Colonic mucosa (tissue), 4 donors: ENCODE data around the gene KCNJ3. TPM values are rescaled to one million over a fixed set of nuclear protein-coding genes. Genes with fewer than 3 reads are reported as not detected.

Source experiments
- DNase-seq: peaks from one replicate; pipeline ENCODE4 v3.0.0-alpha.2; 2020
- H3K27ac ChIP-seq: fragments of 200-600 bp; one replicate; pipeline ENCODE4 v1.8.0; 2021
- H3K27me3 ChIP-seq: fragments of 200-600 bp; one replicate; pipeline ENCODE4 v1.8.0; 2021
- H3K36me3 ChIP-seq: fragments of 200-600 bp; one replicate; pipeline ENCODE4 v1.8.0; 2021
- H3K4me1 ChIP-seq: fragments of 200-600 bp; one replicate; pipeline ENCODE4 v1.8.0; 2021; ENCODE audit warnings: mild to moderate bottlenecking
- H3K4me3 ChIP-seq: fragments of 200-600 bp; one replicate; pipeline ENCODE4 v1.8.0; 2021
- H3K9ac ChIP-seq, 2 donors: one replicate each; pipeline ENCODE4 v1.7.0; 2013; ENCODE audit warnings: control low read depth in 2 of 2, low read depth in 2 of 2, low read length in 2 of 2
- H3K9me3 ChIP-seq: fragments of 200-600 bp; one replicate; pipeline ENCODE4 v1.8.0; 2021
- intact Hi-C: fragments of 100-400 bp; cut with DNase I; formaldehyde crosslinking; loops from one replicate; pipeline ENCODE4 v1.14.1; 2022
- total RNA-seq, 2 donors: library from RNA; stranded (reverse); fragmentation: NEBNext Ultra II Directional in 1 of 2; extraction: Animal tissue kit (Norgen Biotek cat#: 25700) in 1 of 2; gene quantifications; one replicate each; pipeline ENCODE4 v1.2.1, GENCODE V29; 2021
- TF ChIP-seq, protein P1 (sequence below): fragments of 200-600 bp; IDR thresholded peaks from one replicate; pipeline ENCODE4 v1.8.0; 2022; ENCODE audit warnings: antibody characterized with exemption, mild to moderate bottlenecking
- donor health status: healthy.
- donor health status: DM: no; HTN: no; CAD: no.
- donor health status: DM: no; HTN: no; CAD: no.

The KCNJ3 gene
- total RNA-seq, 2 donors from 2014 or later = 0.32 to 0.62 TPM

DNA sequence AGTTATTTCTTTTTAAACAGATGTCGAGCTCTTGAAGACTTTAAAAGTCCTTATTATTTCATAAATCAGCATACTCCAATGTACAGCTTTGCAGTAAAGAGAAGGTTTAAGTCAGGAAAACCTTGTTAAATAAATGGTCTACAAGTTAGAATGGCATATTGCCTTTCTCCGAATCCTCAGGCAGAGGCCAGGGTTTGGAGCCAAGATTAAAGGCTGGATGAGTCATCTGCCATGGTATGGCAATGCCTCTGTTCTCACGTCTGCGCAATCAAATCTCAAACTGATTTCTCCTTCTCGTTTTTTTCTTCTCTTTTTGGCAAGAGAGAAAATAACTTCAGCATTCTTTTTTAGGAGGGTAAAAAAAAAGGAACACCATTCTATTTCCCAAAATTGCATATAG lies 5.6 kb upstream of the KCNJ3 start:
- TF ChIP-seq, protein P1, sequence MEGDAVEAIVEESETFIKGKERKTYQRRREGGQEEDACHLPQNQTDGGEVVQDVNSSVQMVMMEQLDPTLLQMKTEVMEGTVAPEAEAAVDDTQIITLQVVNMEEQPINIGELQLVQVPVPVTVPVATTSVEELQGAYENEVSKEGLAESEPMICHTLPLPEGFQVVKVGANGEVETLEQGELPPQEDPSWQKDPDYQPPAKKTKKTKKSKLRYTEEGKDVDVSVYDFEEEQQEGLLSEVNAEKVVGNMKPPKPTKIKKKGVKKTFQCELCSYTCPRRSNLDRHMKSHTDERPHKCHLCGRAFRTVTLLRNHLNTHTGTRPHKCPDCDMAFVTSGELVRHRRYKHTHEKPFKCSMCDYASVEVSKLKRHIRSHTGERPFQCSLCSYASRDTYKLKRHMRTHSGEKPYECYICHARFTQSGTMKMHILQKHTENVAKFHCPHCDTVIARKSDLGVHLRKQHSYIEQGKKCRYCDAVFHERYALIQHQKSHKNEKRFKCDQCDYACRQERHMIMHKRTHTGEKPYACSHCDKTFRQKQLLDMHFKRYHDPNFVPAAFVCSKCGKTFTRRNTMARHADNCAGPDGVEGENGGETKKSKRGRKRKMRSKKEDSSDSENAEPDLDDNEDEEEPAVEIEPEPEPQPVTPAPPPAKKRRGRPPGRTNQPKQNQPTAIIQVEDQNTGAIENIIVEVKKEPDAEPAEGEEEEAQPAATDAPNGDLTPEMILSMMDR = no peak
- Histone ChIP-seq H3K9me3 (no peaks in the 10 kb centered on the region), H3K9ac (no peak overlapping the region), H3K36me3 (no peaks in the 10 kb centered on the region), H3K4me3 (no peak overlapping the region), H3K27me3 (no peaks in the 10 kb centered on the region), H3K4me1 (peaks cover 4% of the 10 kb centered on the region), H3K27ac (no peak overlapping the region)
- no peak for DNase-seq
- intact Hi-C loops = no loop called here

DNA sequence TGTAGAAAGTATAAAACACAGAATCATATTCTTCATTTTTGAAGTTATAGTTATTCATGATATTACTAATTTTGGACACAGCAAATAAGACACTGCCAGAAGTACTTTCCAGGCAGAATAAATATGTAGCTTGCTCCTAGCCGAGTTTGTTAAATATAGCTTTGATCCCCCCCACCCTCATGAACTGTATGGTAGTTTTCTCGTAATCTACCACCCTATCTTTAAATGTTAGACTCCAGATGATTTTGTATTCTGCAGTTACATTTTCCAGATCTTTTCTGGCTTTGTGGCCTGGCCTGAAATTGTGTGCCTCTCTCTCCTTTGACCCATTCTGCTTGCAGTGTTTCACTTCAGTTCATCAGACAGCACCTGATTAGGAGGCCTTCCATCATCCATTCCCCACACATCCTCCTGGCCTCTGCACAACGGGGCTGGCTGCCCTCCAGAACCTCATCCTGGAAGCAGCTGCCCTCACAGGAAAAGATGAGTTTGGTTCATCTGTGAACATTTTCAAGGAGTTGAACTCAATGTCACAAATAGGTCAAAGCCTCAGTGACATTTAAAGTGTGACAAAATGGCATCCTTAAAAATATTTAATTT lies 4.7 kb upstream of the KCNJ3 start:
- TF ChIP-seq, protein P1 = no peak
- Histone ChIP-seq H3K27me3 (peaks cover 6% of the 10 kb centered on the region), H3K36me3 (no peaks in the 10 kb centered on the region), H3K4me3 (no peak overlapping the region), H3K9me3 (no peaks in the 10 kb centered on the region), H3K27ac (no peak overlapping the region), H3K4me1 (peaks cover 5% of the 10 kb centered on the region), H3K9ac (no peak overlapping the region)
- intact Hi-C loops = no loop called here
- no peak for DNase-seq

DNA sequence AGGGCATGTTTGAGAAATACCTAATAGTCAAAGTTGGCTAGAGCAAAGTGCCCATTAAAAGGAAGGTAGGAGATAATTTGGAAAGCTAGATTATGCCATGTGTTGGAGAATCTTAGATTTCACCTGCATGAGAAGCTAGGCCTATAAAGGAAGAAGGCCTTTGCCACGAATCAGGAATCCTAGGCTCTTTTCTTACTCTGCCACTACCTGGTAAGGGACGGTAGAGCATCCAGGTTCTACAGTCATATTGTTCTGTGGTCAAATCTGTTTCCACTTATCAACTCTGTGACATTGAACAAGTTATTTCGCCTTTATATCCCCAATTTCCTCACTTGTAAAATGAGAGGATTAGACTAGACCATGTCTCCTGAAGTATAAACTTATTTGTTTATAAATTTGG lies 3.6 kb upstream of the KCNJ3 start:
- intact Hi-C loops = no loop called here
- TF ChIP-seq, protein P1 = no peak
- no peaks in the 10 kb centered on the region for H3K9me3 ChIP-seq
- H3K4me1 ChIP-seq = peaks cover 5% of the 10 kb centered on the region
- no peak overlapping the region for H3K9ac ChIP-seq
- no peaks in the 10 kb centered on the region for H3K36me3 ChIP-seq
- H3K4me3 ChIP-seq = no peak overlapping the region
- no peak overlapping the region for H3K27ac ChIP-seq
- DNase-seq = no peak
- peaks cover 14% of the 10 kb centered on the region for H3K27me3 ChIP-seq

DNA sequence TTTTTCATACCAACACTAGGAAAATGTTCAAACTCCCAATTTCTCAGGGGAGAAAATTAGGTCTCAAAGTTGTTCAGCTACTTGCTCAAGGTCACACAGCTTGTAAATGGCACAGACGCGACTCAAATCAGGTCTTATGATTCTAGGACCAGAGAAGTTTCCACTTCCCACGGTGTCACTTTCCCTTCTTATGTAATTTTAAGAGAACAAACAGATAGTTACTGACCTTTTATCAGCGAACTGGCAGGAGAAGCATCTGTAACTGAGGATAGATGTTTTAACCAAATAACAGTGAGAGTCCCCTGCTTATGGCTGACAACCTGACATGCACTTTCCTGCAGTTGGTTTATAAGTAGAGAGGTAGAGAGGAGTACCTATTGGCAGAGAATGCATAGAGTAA lies 2.1 kb upstream of the KCNJ3 start:
- Histone ChIP-seq H3K27ac (no peak overlapping the region), H3K4me1 (peaks cover 5% of the 10 kb centered on the region), H3K27me3 (peaks cover 14% of the 10 kb centered on the region), H3K9me3 (no peaks in the 10 kb centered on the region), H3K9ac (no peak overlapping the region), H3K4me3 (no peak overlapping the region), H3K36me3 (no peaks in the 10 kb centered on the region)
- TF ChIP-seq, protein P1 = no peak
- intact Hi-C loops = no loop called here
- DNase-seq = no peak

DNA sequence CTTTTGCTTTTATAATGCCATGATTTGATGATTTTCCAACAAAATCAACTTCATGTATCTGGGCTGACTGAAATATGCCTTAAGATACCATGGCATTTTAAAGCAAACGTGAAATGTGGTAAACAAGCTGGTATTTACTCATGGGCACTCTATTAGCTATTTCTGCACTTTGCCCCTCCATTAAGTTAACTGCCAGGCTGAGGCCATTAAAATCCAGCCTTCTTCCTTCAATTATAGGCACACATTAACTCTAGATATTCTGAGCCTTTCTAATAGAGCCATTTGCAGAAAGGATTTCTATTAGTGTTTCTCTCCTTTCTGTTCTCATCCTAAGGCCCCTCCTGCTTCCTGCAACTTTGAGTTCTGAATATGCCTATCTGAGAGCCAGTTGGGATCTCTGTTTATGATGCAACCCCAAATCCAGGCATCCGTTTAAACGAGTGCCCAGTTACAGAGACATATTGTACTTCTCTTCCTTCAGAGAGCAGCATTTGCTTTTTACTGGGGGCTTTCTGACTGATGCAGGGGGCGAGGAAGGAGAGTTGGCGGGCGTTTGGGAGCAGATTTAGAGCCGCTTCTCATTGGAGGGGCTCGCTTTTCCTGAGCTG lies 1.6 kb upstream of the KCNJ3 start:
- H3K36me3 ChIP-seq = no peaks in the 10 kb centered on the region
- intact Hi-C loops = no loop called here
- DNase-seq = no peak
- no peak overlapping the region for H3K27ac ChIP-seq
- no peak overlapping the region for H3K9ac ChIP-seq
- no peaks in the 10 kb centered on the region for H3K9me3 ChIP-seq
- H3K4me3 ChIP-seq = peak overlapping the region; percentile 27
- H3K4me1 ChIP-seq = peaks cover 5% of the 10 kb centered on the region
- TF ChIP-seq, protein P1 = no peak
- H3K27me3 ChIP-seq = peaks cover 14% of the 10 kb centered on the region
